Measurements from ENCODE around the gene SUN5.
"Not testable (repeated sequence)": the region's sequence is repeated elsewhere in the genome, so short reads cannot be mapped to it uniquely, and the experiment has no call there.

Gene SUN5

GRCh38 chr20:32977281-32978008, 26.8 kb downstream of the SUN5 start:
- DNase-seq (ENCODE audit: low spot score), result no peak

GRCh38 chr20:32976746-32977145, 27.5 kb downstream of the SUN5 start:
- DNase-seq (ENCODE audit: low spot score), result no peak

GRCh38 chr20:32975698-32976674, 28.2 kb downstream of the SUN5 start:
- DNase-seq (ENCODE audit: low spot score), result no peak

- DNase-seq (ENCODE audit: low spot score), result not testable (repeated sequence)
Observed at GRCh38 chr20:32975121-32975520, 29.1 kb downstream of the SUN5 start.

GRCh38 chr20:32974204-32975064, 29.8 kb downstream of the SUN5 start:
- DNase-seq (ENCODE audit: low spot score), result not testable (repeated sequence)

- no peak for DNase-seq (ENCODE audit: low spot score)
Observed at GRCh38 chr20:32973077-32973717, 31.0 kb downstream of the SUN5 start.

GRCh38 chr20:32972181-32973076, 31.8 kb downstream of the SUN5 start:
- DNase-seq (ENCODE audit: low spot score), result peak; percentile 89

- no peak for DNase-seq (ENCODE audit: low spot score)
Observed at GRCh38 chr20:32971703-32972161, 32.5 kb downstream of the SUN5 start.

- DNase-seq (ENCODE audit: low spot score), result no peak
Observed at GRCh38 chr20:32970973-32971300, 33.3 kb downstream of the SUN5 start.

GRCh38 chr20:32970115-32970972, 33.9 kb downstream of the SUN5 start:
- no peak for DNase-seq (ENCODE audit: low spot score)

GRCh38 chr20:32969356-32970114, 34.7 kb downstream of the SUN5 start:
- no peak for DNase-seq (ENCODE audit: low spot score)

GRCh38 chr20:32968478-32969241, 35.6 kb downstream of the SUN5 start:
- peak; percentile 38 for DNase-seq (ENCODE audit: low spot score)

- DNase-seq (ENCODE audit: low spot score), result peak; percentile 57
Observed at GRCh38 chr20:32967961-32968457, 36.2 kb downstream of the SUN5 start.

GRCh38 chr20:32966881-32967781, 37.1 kb downstream of the SUN5 start:
- peak; percentile 54 for DNase-seq (ENCODE audit: low spot score)

GRCh38 chr20:32966382-32966781, 37.9 kb downstream of the SUN5 start:
- DNase-seq (ENCODE audit: low spot score), result no peak

GRCh38 chr20:32965581-32966373, 38.5 kb downstream of the SUN5 start:
- peak; percentile 42 for DNase-seq (ENCODE audit: low spot score)
